Neural progenitor cell (in vitro differentiated cells): Measurements from ENCODE around the gene MCCC2.

Experiments
- EZH2phosphoT487 ChIP-seq: fragments of 200-600 bp; sonication (generic); IDR thresholded peaks from 2 replicates; pipeline ENCODE4 v1.6.1; 2017; ENCODE audit warnings: antibody characterized with exemption
- TF ChIP-seq, protein P1 (sequence below): fragments of 200-600 bp; sonication (generic); IDR thresholded peaks from 2 replicates; pipeline ENCODE4 v1.5.1; 2017; ENCODE audit warnings: antibody characterized with exemption, mild to moderate bottlenecking

DNA sequence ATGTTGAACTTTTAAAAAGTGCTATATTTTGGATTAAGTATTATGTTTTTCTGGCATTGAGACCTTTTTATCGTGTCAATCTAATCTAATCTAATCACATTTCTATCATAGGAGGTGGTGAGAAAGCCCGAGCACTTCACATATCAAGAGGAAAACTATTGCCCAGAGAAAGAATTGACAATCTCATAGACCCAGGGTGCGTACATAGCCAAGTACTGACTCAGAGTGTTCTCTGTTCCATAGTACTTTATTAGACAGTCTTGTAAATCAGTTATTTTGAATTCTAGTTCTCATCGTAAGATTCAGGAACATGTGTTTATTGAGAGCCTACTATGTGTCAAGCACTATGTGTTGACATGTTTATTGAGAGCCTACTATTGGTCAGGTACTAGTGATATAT lies 9.0 kb downstream of the MCCC2 start:
- TF ChIP-seq, protein P1, sequence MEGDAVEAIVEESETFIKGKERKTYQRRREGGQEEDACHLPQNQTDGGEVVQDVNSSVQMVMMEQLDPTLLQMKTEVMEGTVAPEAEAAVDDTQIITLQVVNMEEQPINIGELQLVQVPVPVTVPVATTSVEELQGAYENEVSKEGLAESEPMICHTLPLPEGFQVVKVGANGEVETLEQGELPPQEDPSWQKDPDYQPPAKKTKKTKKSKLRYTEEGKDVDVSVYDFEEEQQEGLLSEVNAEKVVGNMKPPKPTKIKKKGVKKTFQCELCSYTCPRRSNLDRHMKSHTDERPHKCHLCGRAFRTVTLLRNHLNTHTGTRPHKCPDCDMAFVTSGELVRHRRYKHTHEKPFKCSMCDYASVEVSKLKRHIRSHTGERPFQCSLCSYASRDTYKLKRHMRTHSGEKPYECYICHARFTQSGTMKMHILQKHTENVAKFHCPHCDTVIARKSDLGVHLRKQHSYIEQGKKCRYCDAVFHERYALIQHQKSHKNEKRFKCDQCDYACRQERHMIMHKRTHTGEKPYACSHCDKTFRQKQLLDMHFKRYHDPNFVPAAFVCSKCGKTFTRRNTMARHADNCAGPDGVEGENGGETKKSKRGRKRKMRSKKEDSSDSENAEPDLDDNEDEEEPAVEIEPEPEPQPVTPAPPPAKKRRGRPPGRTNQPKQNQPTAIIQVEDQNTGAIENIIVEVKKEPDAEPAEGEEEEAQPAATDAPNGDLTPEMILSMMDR, result no peak
- no peak for TF ChIP-seq EZH2phosphoT487
